Thyroid gland (tissue), 4 donors: ENCODE measurements around the gene RNF11. TPM values are rescaled to one million over a fixed set of nuclear protein-coding genes. Genes with fewer than 3 reads are reported as not detected.
"Not testable (repeated sequence)": the region's sequence is repeated elsewhere in the genome, so short reads cannot be mapped to it uniquely, and the experiment has no call there.

Experiments used
- DNase-seq, 2 donors: peaks; one replicate each; pipeline ENCODE4 v3.0.0-alpha.2; 2019
- H3K27ac ChIP-seq, 3 donors: fragments of 200-600 bp; sonication (generic); 1 replicate in 2 of 3; 2 replicates in 1 of 3; pipeline ENCODE4 v1.5.1; 2016 to 2019; ENCODE audit warnings: mild to moderate bottlenecking in 1 of 3, moderate library complexity in 1 of 3
- H3K27me3 ChIP-seq: fragments of 200-600 bp; sonication (generic); one replicate; pipeline ENCODE4 v1.5.1; 2019
- H3K36me3 ChIP-seq, 2 donors: fragments of 200-600 bp; sonication (generic); one replicate each; pipeline ENCODE4 v1.5.1; 2016 to 2019
- H3K4me1 ChIP-seq, 2 donors: fragments of 200-600 bp; sonication (generic); one replicate each; pipeline ENCODE4 v1.5.1; 2017 to 2019
- H3K4me3 ChIP-seq, 3 donors: fragments of 200-600 bp; sonication (generic); replicated peaks in 1 of 3; 1 replicate in 2 of 3; 2 replicates in 1 of 3; pipeline ENCODE4 v1.5.1; 2016; ENCODE audit warnings: mild to moderate bottlenecking in 1 of 3
- H3K9me3 ChIP-seq: fragments of 200-600 bp; sonication (generic); one replicate; pipeline ENCODE4 v1.5.1; 2017
- POLR2A ChIP-seq, 2 donors: fragments of 450-650 bp; IDR thresholded peaks; one replicate each; pipeline ENCODE4 v1.6.1; 2017; ENCODE audit warnings: antibody characterized with exemption in 2 of 2, mild to moderate bottlenecking in 2 of 2, moderate library complexity in 1 of 2
- WGBS, 2 donors: methylation state at CpG; one replicate each; pipeline ENCODE4 v1.1.5; 2017; 5-methylcytosine and 5-hydroxymethylcytosine counted together
- intact Hi-C: fragments of 100-400 bp; cut with DNase I; formaldehyde crosslinking; loops from one replicate; pipeline ENCODE4 v1.15.1; 2023
- total RNA-seq, 4 donors: library from RNA; depleted of rRNA; stranded (reverse); fragments of >200 nt; gene quantifications; one replicate each; pipeline ENCODE4 v1.2.3, GENCODE V29; 2016
- TF ChIP-seq, protein P1 (sequence below), 6 experiments: fragments of 200-600 bp in 3 of 6; fragments of 450-650 bp in 3 of 6; sonication (generic) in 3 of 6; IDR thresholded peaks; one replicate each; pipeline ENCODE4 v1.5.1; 2016 to 2019; ENCODE audit warnings: antibody characterized with exemption in 6 of 6, mild to moderate bottlenecking in 2 of 6, inconsistent platforms in 1 of 6, moderate library complexity in 1 of 6

Gene RNF11
- total RNA-seq, 4 donors from 2014 or later: 113 to 134 (median 115) TPM

- DNase-seq: no peak
- Histone ChIP-seq H3K27me3 (no peaks in the 10 kb centered on the region), H3K9me3 (no peaks in the 10 kb centered on the region), H3K27ac (no peak overlapping the region), H3K4me1 (peaks cover 0 to 7% of the 10 kb centered on the region in 2 donors), H3K4me3 (no peak overlapping the region), H3K36me3 (no peaks in the 10 kb centered on the region)
- TF ChIP-seq POLR2A (IDR thresholded peaks at IDR 0.05): no peak
- TF ChIP-seq, protein P1, sequence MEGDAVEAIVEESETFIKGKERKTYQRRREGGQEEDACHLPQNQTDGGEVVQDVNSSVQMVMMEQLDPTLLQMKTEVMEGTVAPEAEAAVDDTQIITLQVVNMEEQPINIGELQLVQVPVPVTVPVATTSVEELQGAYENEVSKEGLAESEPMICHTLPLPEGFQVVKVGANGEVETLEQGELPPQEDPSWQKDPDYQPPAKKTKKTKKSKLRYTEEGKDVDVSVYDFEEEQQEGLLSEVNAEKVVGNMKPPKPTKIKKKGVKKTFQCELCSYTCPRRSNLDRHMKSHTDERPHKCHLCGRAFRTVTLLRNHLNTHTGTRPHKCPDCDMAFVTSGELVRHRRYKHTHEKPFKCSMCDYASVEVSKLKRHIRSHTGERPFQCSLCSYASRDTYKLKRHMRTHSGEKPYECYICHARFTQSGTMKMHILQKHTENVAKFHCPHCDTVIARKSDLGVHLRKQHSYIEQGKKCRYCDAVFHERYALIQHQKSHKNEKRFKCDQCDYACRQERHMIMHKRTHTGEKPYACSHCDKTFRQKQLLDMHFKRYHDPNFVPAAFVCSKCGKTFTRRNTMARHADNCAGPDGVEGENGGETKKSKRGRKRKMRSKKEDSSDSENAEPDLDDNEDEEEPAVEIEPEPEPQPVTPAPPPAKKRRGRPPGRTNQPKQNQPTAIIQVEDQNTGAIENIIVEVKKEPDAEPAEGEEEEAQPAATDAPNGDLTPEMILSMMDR (IDR thresholded peaks at IDR 0.05): no peak
- 96 to 98% methylated on average over 1 of the region's 1 CpG for WGBS, 2 donors
- intact Hi-C loops: no loop called here
Observed at GRCh38 chr1:51249445-51249844, 13.4 kb downstream of the RNF11 start.

- peaks cover 8 to 13% of the 10 kb centered on the region in 2 donors for H3K4me1 ChIP-seq
- DNase-seq, H3K9me3 ChIP-seq, H3K4me3 ChIP-seq, H3K27ac ChIP-seq, H3K27me3 ChIP-seq, H3K36me3 ChIP-seq, intact Hi-C loops: not testable (repeated sequence)
- 90 to 98% methylated on average over 4 to 12 of the region's 14 CpGs for WGBS, 2 donors
Observed at GRCh38 chr1:51250729-51251128, 14.7 kb downstream of the RNF11 start.

- peaks cover 9 to 14% of the 10 kb centered on the region in 2 donors for H3K4me1 ChIP-seq
- H3K4me3 ChIP-seq, DNase-seq, intact Hi-C loops, H3K9me3 ChIP-seq, H3K36me3 ChIP-seq, H3K27me3 ChIP-seq, H3K27ac ChIP-seq: not testable (repeated sequence)
- 98 to 99% methylated on average over 20 of the region's 20 CpGs for WGBS, 2 donors
Observed at GRCh38 chr1:51251165-51251564, 15.1 kb downstream of the RNF11 start.

DNA sequence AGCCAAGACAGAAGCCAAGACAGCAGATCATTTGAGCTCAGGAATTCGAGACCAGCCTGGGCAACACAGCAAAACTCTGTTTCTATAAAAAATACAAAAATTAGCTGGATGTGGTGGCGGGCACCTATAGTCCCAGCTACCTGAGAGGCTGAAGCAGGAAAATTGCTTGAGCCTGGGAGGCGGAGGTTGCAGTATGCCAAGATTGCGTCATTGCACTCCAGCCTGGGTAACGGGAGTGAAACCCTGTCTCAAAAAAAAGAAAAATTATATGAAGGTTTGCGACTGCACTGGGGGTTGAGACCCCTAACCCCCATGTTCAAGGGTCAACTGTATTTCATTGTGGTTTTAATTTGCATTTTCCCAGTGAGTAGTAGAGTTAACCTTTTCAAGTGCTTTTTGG is 16.3 kb downstream of the RNF11 start:
- TF ChIP-seq POLR2A (IDR thresholded peaks at IDR 0.05): no peak
- TF ChIP-seq, protein P1 (IDR thresholded peaks at IDR 0.05): no peak
- no peaks in the 10 kb centered on the region for H3K27me3 ChIP-seq
- H3K9me3 ChIP-seq: no peaks in the 10 kb centered on the region
- WGBS, 2 donors: 96 to 97% methylated on average over 6 of the region's 6 CpGs
- no peak for DNase-seq
- peaks cover 9 to 14% of the 10 kb centered on the region in 2 donors for H3K4me1 ChIP-seq
- no peak overlapping the region for H3K27ac ChIP-seq
- H3K4me3 ChIP-seq: no peak overlapping the region
- H3K36me3 ChIP-seq: no peaks in the 10 kb centered on the region
- intact Hi-C loops: no loop called here

GRCh38 chr1:51253691-51254090 is 17.6 kb downstream of the RNF11 start:
- Histone ChIP-seq H3K27ac (no peak overlapping the region), H3K36me3 (no peaks in the 10 kb centered on the region), H3K4me3 (no peak overlapping the region), H3K27me3 (no peaks in the 10 kb centered on the region), H3K9me3 (no peaks in the 10 kb centered on the region), H3K4me1 (peaks cover 6 to 17% of the 10 kb centered on the region in 2 donors)
- 92 to 96% methylated on average over 5 of the region's 5 CpGs for WGBS, 2 donors
- DNase-seq: no peak
- TF ChIP-seq, protein P1 (IDR thresholded peaks at IDR 0.05): no peak
- no peak for TF ChIP-seq POLR2A (IDR thresholded peaks at IDR 0.05)
- intact Hi-C loops: no loop called here

DNA sequence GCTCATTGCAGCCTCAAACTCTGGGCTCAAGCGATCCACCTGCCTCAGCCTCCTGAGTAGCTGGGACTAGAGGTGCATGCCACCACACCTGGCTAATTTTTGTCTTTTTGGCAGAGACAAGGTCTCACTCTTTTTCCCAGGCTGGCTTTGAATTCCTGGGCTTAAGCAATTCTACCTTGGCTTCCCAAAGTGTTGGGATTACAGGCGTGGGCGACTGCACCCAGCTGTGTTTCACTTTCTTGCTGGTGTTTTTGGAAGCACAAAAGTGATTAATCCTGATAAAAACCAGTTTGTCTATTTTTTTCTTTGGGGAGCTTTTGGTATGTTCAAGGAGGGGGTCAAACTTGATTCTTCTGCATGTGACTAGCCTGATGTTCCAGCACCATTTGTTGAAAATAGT is 19.3 kb downstream of the RNF11 start:
- no peak overlapping the region for H3K27ac ChIP-seq
- 73 to 82% methylated on average over 3 of the region's 3 CpGs for WGBS, 2 donors
- intact Hi-C loops: no loop called here

More for the DNA sequence above, 19.3 kb downstream of the RNF11 start:
- H3K4me3 ChIP-seq: no peak overlapping the region
- TF ChIP-seq, protein P1 (IDR thresholded peaks at IDR 0.05): no peak
- no peak for TF ChIP-seq POLR2A (IDR thresholded peaks at IDR 0.05)
- DNase-seq: peak; percentile 12 to 23
- H3K27me3 ChIP-seq: no peaks in the 10 kb centered on the region
- H3K36me3 ChIP-seq: no peaks in the 10 kb centered on the region
- H3K9me3 ChIP-seq: no peaks in the 10 kb centered on the region
- peaks cover 13 to 17% of the 10 kb centered on the region in 2 donors for H3K4me1 ChIP-seq
